Sigmoid colon (tissue), 7 donors: ENCODE data around the gene CTIF. TPM values are rescaled to one million over a fixed set of nuclear protein-coding genes. Genes with fewer than 3 reads are reported as not detected.

ENCODE experiments used
- DNase-seq: peaks from one replicate; pipeline ENCODE4 v3.0.0-alpha.2; 2019
- H3K27ac ChIP-seq, 4 donors: fragments of 200-600 bp; sonication (generic); one replicate each; pipeline ENCODE4 v1.5.1; 2016 to 2019; ENCODE audit warnings: mild to moderate bottlenecking in 1 of 4
- H3K27me3 ChIP-seq, 3 donors: fragments of 200-600 bp; sonication (generic); one replicate each; pipeline ENCODE4 v1.5.1; 2019; ENCODE audit warnings: mild to moderate bottlenecking in 1 of 3
- H3K36me3 ChIP-seq, 4 donors: fragments of 200-600 bp; sonication (generic); one replicate each; pipeline ENCODE4 v1.5.1; 2016 to 2019
- H3K4me1 ChIP-seq, 4 donors: fragments of 200-600 bp; sonication (generic); one replicate each; pipeline ENCODE4 v1.5.1; 2017 to 2019
- H3K4me3 ChIP-seq, 4 donors: fragments of 200-600 bp; sonication (generic); one replicate each; pipeline ENCODE4 v1.5.1; 2017 to 2019; ENCODE audit warnings: mild to moderate bottlenecking in 2 of 4, moderate library complexity in 1 of 4
- H3K9me3 ChIP-seq, 4 donors: fragments of 200-600 bp in 3 of 4; sonication (generic) in 3 of 4; one replicate each; pipeline versions ENCODE4 v1.5.1 to v1.6.1; 2013 to 2019
- CTCF ChIP-seq, 4 experiments: fragments of 450-650 bp in 3 of 4; fragments of 200-600 bp in 1 of 4; IDR thresholded peaks; one replicate each; pipeline ENCODE4 v1.5.1; 2016 to 2019; ENCODE audit warnings: antibody characterized with exemption in 4 of 4, mild to moderate bottlenecking in 3 of 4, moderate library complexity in 2 of 4
- EP300 ChIP-seq, 4 donors: sonication (generic); formaldehyde crosslinking; IDR thresholded peaks; one replicate each; pipeline ENCODE4 v1.6.1; 2017; ENCODE audit warnings: antibody characterized with exemption in 4 of 4
- POLR2A ChIP-seq, 2 donors: fragments of 450-650 bp; IDR thresholded peaks; one replicate each; pipeline ENCODE4 v1.6.1; 2016; ENCODE audit warnings: antibody characterized with exemption in 2 of 2, mild to moderate bottlenecking in 2 of 2, moderate library complexity in 2 of 2
- POLR2AphosphoS5 ChIP-seq, 4 donors: sonication (generic); formaldehyde crosslinking; IDR thresholded peaks; one replicate each; pipeline ENCODE4 v1.6.1; 2017; ENCODE audit warnings: antibody characterized with exemption in 4 of 4
- WGBS, 2 donors: extraction: QIAGEN DNeasy Blood & Tissue Kit; methylation state at CpG; one replicate each; pipeline ENCODE4 v1.1.7; 2013; 5-methylcytosine and 5-hydroxymethylcytosine counted together
- intact Hi-C: fragments of 100-400 bp; cut with DNase I; formaldehyde crosslinking; loops from one replicate; pipeline ENCODE4 v1.15.1; 2023
- polyA plus RNA-seq, 3 donors: library from polyadenylated mRNA; stranded (reverse); fragments of 200-250 nt; gene quantifications; one replicate each; pipeline ENCODE4 v1.2.3, GENCODE V29; 2013
- total RNA-seq, 4 donors: library from RNA; depleted of rRNA; stranded (reverse); fragments of >200 nt; gene quantifications; one replicate each; pipeline ENCODE4 v1.1.0, GENCODE V29; 2016
- donor health status: healthy with polysubstance abuse.
- donor health status: Bipolar disorder and iron deficiency.
- donor health status: healthy.

Gene CTIF
- total and polyA plus RNA-seq, 7 donors = 3.6 to 65.9 (median 22.5) TPM

- H3K4me3 ChIP-seq = no peak overlapping the region
- TF ChIP-seq POLR2AphosphoS5 (IDR thresholded peaks at IDR 0.05) = no peak
- no peak for TF ChIP-seq EP300 (IDR thresholded peaks at IDR 0.05)
- no peak for TF ChIP-seq CTCF (IDR thresholded peaks at IDR 0.05)
- TF ChIP-seq POLR2A (IDR thresholded peaks at IDR 0.05) = no peak
- H3K27ac ChIP-seq = no peak overlapping the region
- DNase-seq = peak; percentile 54
- peaks cover 0 to 4% (median under 1%) of the 10 kb centered on the region in 4 donors for H3K4me1 ChIP-seq
- intact Hi-C loops = no loop called here
- 79 to 80% methylated on average over 12 of the region's 12 CpGs for WGBS, 2 donors
- H3K27me3 ChIP-seq = no peaks in the 10 kb centered on the region
- H3K36me3 ChIP-seq = no peaks in the 10 kb centered on the region
- no peaks in the 10 kb centered on the region for H3K9me3 ChIP-seq
Measured at GRCh38 chr18:48878471-48878870, 339.6 kb downstream of the CTIF start.

- Histone ChIP-seq H3K4me1 (no peaks in the 10 kb centered on the region), H3K27ac (no peak overlapping the region), H3K27me3 (no peaks in the 10 kb centered on the region), H3K36me3 (no peaks in the 10 kb centered on the region), H3K4me3 (no peak overlapping the region), H3K9me3 (no peaks in the 10 kb centered on the region)
- intact Hi-C loops = no loop called here
- 79 to 84% methylated on average over 15 of the region's 15 CpGs for WGBS, 2 donors
- TF ChIP-seq POLR2AphosphoS5 (IDR thresholded peaks at IDR 0.05) (no peak), EP300 (IDR thresholded peaks at IDR 0.05) (no peak), CTCF (IDR thresholded peaks at IDR 0.05) (no peak), POLR2A (IDR thresholded peaks at IDR 0.05) (no peak)
- peak; percentile 46 for DNase-seq
Measured at GRCh38 chr18:48879008-48879431, 340.2 kb downstream of the CTIF start.

GRCh38 chr18:48880931-48881330 lies 342.1 kb downstream of the CTIF start:
- Histone ChIP-seq H3K4me1 (peaks cover 0 to 18% (median 15%) of the 10 kb centered on the region in 4 donors), H3K4me3 (no peak overlapping the region), H3K27me3 (no peaks in the 10 kb centered on the region), H3K36me3 (no peaks in the 10 kb centered on the region), H3K27ac (no peak overlapping the region), H3K9me3 (no peaks in the 10 kb centered on the region)
- no peak for TF ChIP-seq EP300 (IDR thresholded peaks at IDR 0.05)
- no peak for TF ChIP-seq POLR2A (IDR thresholded peaks at IDR 0.05)
- no peak for TF ChIP-seq POLR2AphosphoS5 (IDR thresholded peaks at IDR 0.05)
- intact Hi-C loops = no loop called here
- no peak for DNase-seq
- 95 to 98% methylated on average over 1 of the region's 1 CpG for WGBS, 2 donors

GRCh38 chr18:48882379-48882778 lies 343.5 kb downstream of the CTIF start:
- WGBS, 2 donors = 91 to 97% methylated on average over 4 of the region's 4 CpGs
- intact Hi-C loops = no loop called here
- no peaks in the 10 kb centered on the region for H3K36me3 ChIP-seq

DNA sequence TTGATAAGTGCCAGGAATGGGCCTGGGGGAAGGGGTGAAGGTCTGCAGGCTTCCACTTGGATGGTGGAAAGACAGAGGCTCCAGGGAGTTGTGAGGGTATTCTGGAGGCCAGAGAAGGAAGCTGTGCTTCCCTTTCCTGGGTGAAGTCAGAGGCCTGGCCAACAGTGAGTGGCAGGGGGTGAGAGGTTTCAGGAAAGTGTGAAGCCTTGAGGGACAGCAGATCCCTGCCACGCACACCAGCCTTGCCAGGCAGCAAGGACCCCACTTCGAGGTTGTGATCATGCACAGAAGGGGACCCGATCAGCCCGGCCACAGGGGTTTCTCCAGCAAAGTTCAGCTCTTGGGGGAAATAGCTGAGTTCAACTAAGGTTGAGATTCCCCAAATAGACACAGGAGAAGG lies 345.5 kb downstream of the CTIF start:
- Histone ChIP-seq H3K4me3 (no peak overlapping the region), H3K27ac (no peak overlapping the region), H3K9me3 (no peaks in the 10 kb centered on the region), H3K27me3 (no peaks in the 10 kb centered on the region), H3K36me3 (no peaks in the 10 kb centered on the region), H3K4me1 (peaks cover 0 to 27% (median 22%) of the 10 kb centered on the region in 4 donors)
- DNase-seq = peak; percentile 56
- TF ChIP-seq EP300 (IDR thresholded peaks at IDR 0.05) = no peak
- no peak for TF ChIP-seq CTCF (IDR thresholded peaks at IDR 0.05)
- no peak for TF ChIP-seq POLR2AphosphoS5 (IDR thresholded peaks at IDR 0.05)
- no peak for TF ChIP-seq POLR2A (IDR thresholded peaks at IDR 0.05)
- intact Hi-C loops = no loop called here
- WGBS, 2 donors = 92 to 93% methylated on average over 4 of the region's 4 CpGs

More at GRCh38 chr18:48882379-48882778, 343.5 kb downstream of the CTIF start:
- Histone ChIP-seq H3K27me3 (no peaks in the 10 kb centered on the region), H3K9me3 (no peaks in the 10 kb centered on the region), H3K4me3 (no peak overlapping the region), H3K4me1 (peaks cover 0 to 18% (median 15%) of the 10 kb centered on the region in 4 donors), H3K27ac (no peak overlapping the region)
- TF ChIP-seq POLR2AphosphoS5 (IDR thresholded peaks at IDR 0.05) = no peak
- peak; percentile 30 for DNase-seq

DNA sequence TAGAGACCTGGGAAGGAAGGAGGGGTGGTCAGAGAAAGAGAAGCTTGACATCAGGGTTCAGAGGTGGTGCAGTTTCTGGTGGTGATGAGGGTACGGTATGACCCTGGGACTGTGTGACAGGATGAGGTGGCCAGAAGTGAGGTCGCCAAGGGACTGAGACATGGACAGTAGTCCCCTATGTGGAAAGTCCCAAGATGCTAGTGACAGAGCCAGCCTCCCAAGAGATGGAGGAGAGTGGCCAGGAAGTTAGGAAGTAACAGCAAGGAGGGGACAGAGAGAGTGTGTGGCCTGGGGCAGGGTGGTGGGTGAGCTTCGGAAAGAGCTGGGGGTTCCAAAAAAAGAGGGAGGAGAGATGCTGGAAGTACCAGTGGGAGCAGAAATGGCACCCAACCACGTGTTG lies 345.9 kb downstream of the CTIF start:
- WGBS, 2 donors = 85 to 91% methylated on average over 4 of the region's 4 CpGs
- intact Hi-C loops = no loop called here
- H3K27ac ChIP-seq = peak overlapping the region in 2 of 4 donors; percentile 23 to 64
- DNase-seq = peak; percentile 27
- H3K27me3 ChIP-seq = no peaks in the 10 kb centered on the region
- no peak overlapping the region for H3K4me3 ChIP-seq
- peaks cover 0 to 32% (median 27%) of the 10 kb centered on the region in 4 donors for H3K4me1 ChIP-seq
- no peaks in the 10 kb centered on the region for H3K9me3 ChIP-seq
- no peaks in the 10 kb centered on the region for H3K36me3 ChIP-seq
- TF ChIP-seq POLR2A (IDR thresholded peaks at IDR 0.05) = no peak
- TF ChIP-seq EP300 (IDR thresholded peaks at IDR 0.05) = no peak
- no peak for TF ChIP-seq CTCF (IDR thresholded peaks at IDR 0.05)
